ENCODE results near the gene ZNF80. TPM values are rescaled to one million over a fixed set of nuclear protein-coding genes. Genes with fewer than 3 reads are reported as not detected.

The ZNF80 gene
- total RNA-seq, 4 donors from 2014 or later: not detected

DNA sequence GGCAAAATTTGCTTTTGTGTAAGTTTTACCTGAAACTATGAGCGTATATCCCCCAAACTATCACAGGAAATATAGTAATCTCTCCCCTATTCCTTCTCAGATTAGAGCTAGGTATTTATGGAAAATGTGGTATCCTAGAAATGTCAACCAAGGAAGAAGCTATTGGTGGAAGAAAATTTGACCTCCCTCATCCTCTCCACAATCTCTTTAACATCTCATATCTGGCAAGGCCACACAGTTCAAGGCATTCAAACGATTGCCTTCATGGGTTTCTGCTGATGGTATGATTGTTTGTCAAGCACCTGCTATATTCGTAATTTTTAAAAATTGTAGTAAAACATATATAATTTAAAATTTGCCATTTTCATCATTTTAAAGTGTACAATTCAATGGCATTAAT lies 31.0 kb downstream of the ZNF80 start:
- no peak overlapping the region for H3K27ac ChIP-seq
- intact Hi-C loops (cut with DNase I; ENCODE audit: low total_unique reads) (no loop called here), in situ Hi-C loops (cut with MboI; ENCODE audit: low pct_ligation_motif_present in 1 of 4, low pct_unique_long_range_greater_than_20kb in 1 of 4, low sequenced_read_pairs in 3 of 4) (no loop called here)
- H3K4me1 ChIP-seq: no peaks in the 10 kb centered on the region
- H3K27me3 ChIP-seq: peaks cover 3% of the 10 kb centered on the region
- H3K9me3 ChIP-seq: no peaks in the 10 kb centered on the region
- 84 to 100% methylated on average over 2 to 3 of the region's 3 CpGs for WGBS, 2 donors (ENCODE audit: low coverage in 1 of 2)
- no peak for DNase-seq
- no peaks in the 10 kb centered on the region for H3K36me3 ChIP-seq
- no peak for TF ChIP-seq POLR2A (IDR thresholded peaks at IDR 0.05)
- no peak for TF ChIP-seq POLR2AphosphoS5 (IDR thresholded peaks at IDR 0.05)
- TF ChIP-seq, protein P1, sequence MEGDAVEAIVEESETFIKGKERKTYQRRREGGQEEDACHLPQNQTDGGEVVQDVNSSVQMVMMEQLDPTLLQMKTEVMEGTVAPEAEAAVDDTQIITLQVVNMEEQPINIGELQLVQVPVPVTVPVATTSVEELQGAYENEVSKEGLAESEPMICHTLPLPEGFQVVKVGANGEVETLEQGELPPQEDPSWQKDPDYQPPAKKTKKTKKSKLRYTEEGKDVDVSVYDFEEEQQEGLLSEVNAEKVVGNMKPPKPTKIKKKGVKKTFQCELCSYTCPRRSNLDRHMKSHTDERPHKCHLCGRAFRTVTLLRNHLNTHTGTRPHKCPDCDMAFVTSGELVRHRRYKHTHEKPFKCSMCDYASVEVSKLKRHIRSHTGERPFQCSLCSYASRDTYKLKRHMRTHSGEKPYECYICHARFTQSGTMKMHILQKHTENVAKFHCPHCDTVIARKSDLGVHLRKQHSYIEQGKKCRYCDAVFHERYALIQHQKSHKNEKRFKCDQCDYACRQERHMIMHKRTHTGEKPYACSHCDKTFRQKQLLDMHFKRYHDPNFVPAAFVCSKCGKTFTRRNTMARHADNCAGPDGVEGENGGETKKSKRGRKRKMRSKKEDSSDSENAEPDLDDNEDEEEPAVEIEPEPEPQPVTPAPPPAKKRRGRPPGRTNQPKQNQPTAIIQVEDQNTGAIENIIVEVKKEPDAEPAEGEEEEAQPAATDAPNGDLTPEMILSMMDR (IDR thresholded peaks at IDR 0.05): no peak
- no peak for TF ChIP-seq EP300 (IDR thresholded peaks at IDR 0.05; ENCODE audit: low read depth)
- H3K4me3 ChIP-seq: no peak overlapping the region

DNA sequence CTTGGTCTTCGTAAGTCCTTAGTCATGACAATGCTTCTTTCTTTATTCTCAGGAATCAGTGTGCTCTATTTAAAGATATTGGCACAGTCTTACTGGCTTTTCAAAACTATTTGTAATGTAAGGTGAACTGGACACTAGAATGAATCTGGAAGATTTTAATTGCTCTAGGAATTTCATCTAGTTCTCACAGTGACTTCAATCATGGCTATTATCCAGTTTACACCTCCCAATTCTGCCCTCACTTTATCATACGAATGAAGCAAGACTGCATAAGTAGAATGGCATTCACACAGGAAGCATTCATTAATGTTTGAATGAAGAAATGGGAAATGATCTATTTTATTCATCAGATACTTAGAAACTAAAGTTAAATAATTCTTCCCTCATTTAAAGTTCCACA lies 31.8 kb downstream of the ZNF80 start:
- Histone ChIP-seq H3K27ac (no peak overlapping the region), H3K27me3 (peaks cover 3% of the 10 kb centered on the region), H3K4me3 (no peak overlapping the region), H3K36me3 (no peaks in the 10 kb centered on the region), H3K9me3 (no peaks in the 10 kb centered on the region), H3K4me1 (no peaks in the 10 kb centered on the region)
- in situ Hi-C loops (cut with MboI; ENCODE audit: low pct_ligation_motif_present in 1 of 4, low pct_unique_long_range_greater_than_20kb in 1 of 4, low sequenced_read_pairs in 3 of 4): no loop called here
- intact Hi-C loops (cut with DNase I; ENCODE audit: low total_unique reads): no loop called here
- TF ChIP-seq, protein P1 (IDR thresholded peaks at IDR 0.05): no peak
- TF ChIP-seq POLR2AphosphoS5 (IDR thresholded peaks at IDR 0.05): no peak
- no peak for TF ChIP-seq POLR2A (IDR thresholded peaks at IDR 0.05)
- no peak for TF ChIP-seq EP300 (IDR thresholded peaks at IDR 0.05; ENCODE audit: low read depth)
- no peak for DNase-seq
- WGBS, 2 donors (ENCODE audit: low coverage in 1 of 2): 81 to 82% methylated on average over 2 of the region's 2 CpGs

DNA sequence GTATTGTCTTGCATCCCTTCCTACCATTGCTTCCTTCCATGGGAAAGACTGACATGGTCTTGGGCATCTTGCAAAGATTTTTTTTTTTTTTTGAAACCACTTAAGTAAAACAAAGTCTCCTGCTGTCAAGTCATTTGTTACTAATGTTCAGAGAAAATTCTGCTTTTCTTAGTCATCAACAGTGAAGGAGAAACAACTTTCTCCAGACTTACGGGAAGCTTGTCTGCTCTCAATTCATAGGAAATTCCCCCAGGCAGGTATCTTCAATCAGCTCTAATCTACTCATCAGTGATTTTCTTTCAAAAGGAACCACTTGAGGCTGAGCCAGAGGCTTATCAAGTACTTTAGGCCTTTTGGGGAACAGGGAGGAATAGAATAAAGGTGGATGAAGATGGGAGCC lies 42.6 kb downstream of the ZNF80 start:
- H3K4me3 ChIP-seq: no peak overlapping the region
- no peaks in the 10 kb centered on the region for H3K27me3 ChIP-seq
- TF ChIP-seq, protein P1 (IDR thresholded peaks at IDR 0.05): no peak
- TF ChIP-seq EP300 (IDR thresholded peaks at IDR 0.05; ENCODE audit: low read depth): no peak
- no peak for TF ChIP-seq POLR2AphosphoS5 (IDR thresholded peaks at IDR 0.05)
- no peak for TF ChIP-seq POLR2A (IDR thresholded peaks at IDR 0.05)
- intact Hi-C loops (cut with DNase I; ENCODE audit: low total_unique reads): no loop called here
- no peak for DNase-seq
- no peaks in the 10 kb centered on the region for H3K36me3 ChIP-seq
- in situ Hi-C loops (cut with MboI; ENCODE audit: low pct_ligation_motif_present in 1 of 4, low pct_unique_long_range_greater_than_20kb in 1 of 4, low sequenced_read_pairs in 3 of 4): no loop called here
- 81 to 100% methylated on average over 1 of the region's 1 CpG for WGBS, 2 donors (ENCODE audit: low coverage in 1 of 2)
- H3K27ac ChIP-seq: no peak overlapping the region
- H3K4me1 ChIP-seq: no peaks in the 10 kb centered on the region
- H3K9me3 ChIP-seq: no peaks in the 10 kb centered on the region

DNA sequence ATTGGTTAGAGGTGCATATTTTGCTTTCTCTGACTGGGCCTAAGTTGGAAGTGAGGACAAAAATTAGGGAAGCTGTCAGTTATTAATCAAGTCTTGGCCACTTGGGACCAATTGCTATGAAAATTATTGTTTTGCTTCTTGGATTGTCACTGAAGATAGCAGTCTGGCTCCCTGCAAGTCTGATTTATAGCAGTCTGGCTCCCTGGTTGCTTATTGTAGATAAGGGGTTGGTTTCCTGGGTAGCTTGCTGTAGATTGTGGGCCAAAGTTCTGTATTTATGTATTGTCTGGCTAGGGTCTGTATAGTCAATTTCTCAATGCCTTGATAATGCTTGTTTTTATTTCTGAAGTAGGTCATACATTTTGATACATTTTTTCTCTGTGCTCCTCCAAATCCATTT lies 45.2 kb downstream of the ZNF80 start:
- Histone ChIP-seq H3K27me3 (no peaks in the 10 kb centered on the region), H3K4me1 (no peaks in the 10 kb centered on the region), H3K36me3 (no peaks in the 10 kb centered on the region), H3K9me3 (no peaks in the 10 kb centered on the region), H3K27ac (no peak overlapping the region), H3K4me3 (no peak overlapping the region)
- intact Hi-C loops (cut with DNase I; ENCODE audit: low total_unique reads): no loop called here
- TF ChIP-seq POLR2AphosphoS5 (IDR thresholded peaks at IDR 0.05): no peak
- TF ChIP-seq, protein P1 (IDR thresholded peaks at IDR 0.05): no peak
- in situ Hi-C loops (cut with MboI; ENCODE audit: low pct_ligation_motif_present in 1 of 4, low pct_unique_long_range_greater_than_20kb in 1 of 4, low sequenced_read_pairs in 3 of 4): no loop called here
- no peak for DNase-seq

All from transverse colon (tissue), 4 donors.